GM19463 (cell line): ENCODE results near the gene SNX14.

Source experiments
- ATAC-seq: cut with Tn5 transposase; IDR thresholded peaks from one replicate; pipeline ENCODE4 v1.9.1; 2021; ENCODE audit warnings: mild to moderate bottlenecking, moderate library complexity; ENCODE audit not compliant: unreplicated experiment

Gene SNX14

DNA sequence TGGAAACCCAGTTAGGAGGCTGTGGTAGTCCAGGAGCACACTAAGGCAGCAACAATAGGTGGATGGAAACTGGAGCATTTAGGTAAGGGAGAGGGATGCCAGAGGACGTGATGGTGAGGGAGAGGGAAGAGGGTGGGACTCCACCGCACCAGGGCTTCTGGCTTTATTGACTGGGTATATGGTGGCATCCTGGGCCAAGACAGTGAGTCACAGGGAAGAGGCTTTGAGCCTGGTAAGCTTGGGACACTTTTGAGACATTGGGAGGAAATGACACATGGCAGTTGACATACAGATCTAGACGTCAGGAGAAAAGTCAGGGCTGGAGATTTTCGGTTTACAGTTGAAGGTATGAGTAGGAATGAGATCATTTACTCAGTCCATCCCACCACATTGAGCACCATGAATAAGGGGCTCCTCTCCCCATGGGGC lies 128.9 kb downstream of the SNX14 start:
- no peak for ATAC-seq

DNA sequence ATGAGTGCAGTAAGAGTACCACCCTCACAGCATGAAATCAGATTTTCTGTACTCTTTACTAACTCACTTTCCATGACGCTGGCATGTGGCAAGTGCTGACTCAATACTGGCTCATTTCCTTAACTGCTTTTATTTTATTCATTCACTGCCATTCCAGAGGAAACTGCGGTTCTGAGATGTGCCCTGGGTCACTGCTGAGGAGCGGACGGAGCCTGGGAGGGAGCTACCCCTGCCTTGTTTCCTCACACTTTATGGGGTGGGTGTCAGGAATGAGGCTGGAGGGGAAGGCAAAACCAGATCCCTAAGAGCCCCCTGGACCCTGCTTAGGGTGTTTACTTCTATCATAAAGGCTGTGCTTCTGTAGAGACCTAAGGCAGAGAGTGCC lies 129.4 kb downstream of the SNX14 start:
- no peak for ATAC-seq

- ATAC-seq: no peak
These were observed 129.9 kb downstream of the SNX14 start for GRCh38 chr6:85463621-85464259.

DNA sequence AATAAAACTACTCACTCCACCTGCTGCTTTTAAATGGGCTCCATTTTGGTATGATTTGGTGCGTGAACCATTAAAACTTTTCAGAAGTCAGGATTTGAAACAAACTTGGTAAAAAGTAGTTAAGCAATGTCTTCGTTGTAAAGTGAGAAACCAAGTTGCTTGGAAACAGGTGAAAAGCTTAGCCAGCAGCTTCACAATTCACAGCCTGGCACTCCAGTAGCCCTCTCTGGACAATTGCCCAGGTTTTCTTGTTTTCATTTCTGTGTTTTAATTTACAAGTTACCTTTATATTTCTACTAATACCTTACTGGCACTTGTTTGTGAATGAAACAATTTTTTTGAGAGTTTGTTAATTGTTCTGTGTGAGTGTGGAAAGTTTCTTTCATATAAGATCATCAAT lies 131.0 kb downstream of the SNX14 start:
- no peak for ATAC-seq

- ATAC-seq: no peak
These were observed 131.9 kb downstream of the SNX14 start for GRCh38 chr6:85461798-85462170.

DNA sequence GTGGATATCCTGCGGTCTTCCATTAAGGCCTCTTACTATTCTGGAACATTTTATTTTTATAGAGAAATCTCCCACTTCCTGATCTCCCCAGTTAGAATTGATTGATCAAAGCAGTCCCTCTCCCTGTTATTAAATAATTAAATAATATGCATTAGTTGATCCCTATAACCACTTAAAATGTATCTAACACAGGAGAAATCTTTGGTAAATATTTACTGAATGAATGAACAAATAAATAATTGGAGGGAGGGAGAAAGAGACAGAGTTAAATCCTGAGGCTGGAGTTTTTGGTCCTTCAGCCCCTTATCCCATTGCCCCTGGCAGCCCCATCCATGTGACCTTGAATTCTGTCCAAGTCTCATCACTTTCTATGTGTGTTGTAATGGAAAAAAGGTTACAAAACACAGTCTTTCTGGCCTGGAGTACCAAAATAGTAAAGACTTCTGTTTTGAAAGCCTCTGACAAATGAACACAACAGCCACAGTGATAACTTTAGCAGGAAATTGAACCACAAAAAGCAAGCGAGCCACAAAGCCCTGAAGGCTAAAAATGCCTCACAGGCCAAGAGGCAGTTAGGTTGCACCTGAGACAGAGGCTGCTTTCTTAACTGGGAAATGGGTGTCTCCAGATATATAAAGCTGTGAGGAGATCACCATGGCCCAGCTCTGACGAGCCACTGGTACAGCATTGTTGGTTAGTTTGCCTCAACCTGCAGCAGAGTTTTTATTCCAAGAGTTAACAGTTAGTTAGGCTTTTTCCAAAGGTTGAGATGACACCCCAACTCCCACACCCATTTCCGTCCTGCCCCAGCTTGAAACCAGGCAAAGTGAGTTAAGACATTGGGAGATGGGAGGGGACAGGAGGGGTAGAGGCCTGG lies 132.5 kb downstream of the SNX14 start:
- peak; percentile 74 for ATAC-seq

GRCh38 chr6:85460154-85460920 lies 133.3 kb downstream of the SNX14 start:
- no peak for ATAC-seq

DNA sequence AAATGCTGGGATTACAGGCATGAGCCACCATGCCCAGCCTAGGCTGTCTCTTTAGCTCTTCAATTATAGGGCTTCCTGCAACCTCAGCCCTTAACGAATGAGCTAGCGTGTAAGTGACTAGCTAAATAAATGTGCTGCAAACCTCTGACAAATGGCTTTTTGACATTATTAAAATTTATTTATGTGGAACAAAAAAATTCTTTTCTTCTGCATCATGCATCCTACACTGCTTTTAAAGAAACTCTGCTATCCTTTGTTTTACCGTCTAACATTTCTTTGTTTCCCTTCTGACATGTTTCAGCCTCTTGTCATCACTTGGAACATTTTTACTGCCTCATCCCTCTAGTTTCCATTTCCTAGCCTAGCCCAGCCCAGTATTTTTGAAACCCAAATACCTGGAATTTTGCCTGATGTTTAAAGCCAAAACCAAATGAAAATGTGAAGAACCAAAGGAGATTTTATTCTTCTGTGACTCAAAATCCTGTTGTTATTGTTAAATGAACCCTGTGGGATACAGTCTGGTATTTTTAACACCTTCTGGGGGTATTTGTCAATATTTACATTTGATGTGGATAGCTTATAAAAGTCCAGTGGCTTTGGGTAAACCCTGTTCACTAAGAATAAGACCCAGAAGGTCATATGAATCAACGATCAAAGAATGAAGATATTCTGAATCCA lies 134.3 kb downstream of the SNX14 start:
- no peak for ATAC-seq

GRCh38 chr6:85458782-85459181 lies 134.9 kb downstream of the SNX14 start:
- no peak for ATAC-seq

- ATAC-seq: no peak
These were observed 135.5 kb downstream of the SNX14 start for GRCh38 chr6:85458184-85458583.

DNA sequence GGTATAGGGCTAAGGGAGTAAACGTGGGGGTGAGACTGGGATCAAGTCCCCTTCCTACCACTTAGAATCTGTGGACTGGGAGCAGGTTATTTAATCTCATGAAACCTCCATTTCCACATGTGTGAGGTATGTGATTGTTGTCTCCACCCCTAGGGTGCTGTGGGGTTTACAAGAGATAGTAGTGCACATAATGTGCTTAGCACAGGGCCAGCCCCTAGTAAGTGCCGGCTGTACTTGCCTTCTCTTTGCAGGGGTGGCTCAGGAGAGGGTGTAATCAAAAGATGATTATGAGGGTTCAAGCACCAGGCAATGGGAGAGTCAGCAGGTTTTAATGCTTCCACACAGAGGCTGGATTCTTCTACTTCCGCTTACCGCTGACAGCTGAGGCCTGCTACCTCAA lies 136.9 kb downstream of the SNX14 start:
- ATAC-seq: no peak
